Pancreas (tissue), 10 donors: Measurements from ENCODE around the gene PLA2G2E. TPM values are rescaled to one million over a fixed set of nuclear protein-coding genes. Genes with fewer than 3 reads are reported as not detected.

Experiments
- ATAC-seq, 4 donors: fragments of 200-7000 bp; cut with Tn5 transposase; one replicate each; pipeline versions ENCODE4 v1.8.0 to v1.9.1; 2020; ENCODE audit warnings: mild to moderate bottlenecking in 4 of 4, moderate library complexity in 4 of 4
- DNase-seq, 6 donors: peaks; one replicate each; pipeline ENCODE4 v3.0.0-alpha.2; 2020
- FAIRE-seq: peaks from 2 replicates; lab custom pipeline; 2012; peaks lifted over from hg19 to GRCh38; lab: Jason Lieb, UNC
- H3K27ac ChIP-seq, 4 donors: fragments of 200-600 bp; sonication (generic); 1 replicate in 3 of 4; 2 replicates in 1 of 4; pipeline versions ENCODE4 v1.5.0 to v1.8.0; 2020
- H3K27me3 ChIP-seq, 4 donors: fragments of 200-600 bp; one replicate each; pipeline ENCODE4 v1.8.0; 2021
- H3K36me3 ChIP-seq, 3 donors: fragments of 200-600 bp; sonication (generic) in 1 of 3; one replicate each; pipeline versions ENCODE4 v1.5.0 to v1.8.0; 2020 to 2021
- H3K4me1 ChIP-seq, 3 donors: fragments of 200-600 bp; one replicate each; pipeline ENCODE4 v1.8.0; 2021
- H3K4me3 ChIP-seq, 4 donors: fragments of 200-600 bp; sonication (generic) in 2 of 4; one replicate each; pipeline versions ENCODE4 v1.5.0 to v1.8.0; 2020 to 2021
- H3K9me3 ChIP-seq, 4 donors: fragments of 200-600 bp; one replicate each; pipeline ENCODE4 v1.8.0; 2021
- CTCF ChIP-seq, 4 donors: fragments of 200-600 bp; sonication (generic) in 3 of 4; IDR thresholded peaks; one replicate each; pipeline versions ENCODE4 v1.5.0 to v1.8.0; 2021; ENCODE audit warnings: antibody characterized with exemption in 4 of 4
- WGBS, 2 donors: extraction: QIAGEN DNeasy Blood & Tissue Kit; methylation state at CpG; one replicate each; pipeline ENCODE4 v1.1.7; 2013; 5-methylcytosine and 5-hydroxymethylcytosine counted together
- intact Hi-C, 3 donors: fragments of 100-400 bp; cut with DNase I; formaldehyde crosslinking; loops; one replicate each; pipeline versions ENCODE4 v1.11.1 to v1.14.2; 2022
- polyA plus RNA-seq, 2 donors: library from polyadenylated mRNA; stranded (reverse); fragments of 200-250 nt; gene quantifications; one replicate each; pipeline ENCODE4 v1.2.3, GENCODE V29; 2013
- total RNA-seq, 6 donors: library from RNA; stranded (reverse); fragmentation: NEBNext Ultra II Directional in 4 of 6; extraction: Animal tissue kit (Norgen Biotek cat#: 25700) in 4 of 6; gene quantifications; one replicate each; pipeline versions ENCODE4 v1.2.1 to v1.2.4, GENCODE V29; 2021 to 2023
- donor health status: healthy with polysubstance abuse.
- donor health status: DM: no; HTN: no; CAD: no; lungs with moderate emphysema.
- donor health status: DM: no; HTN: no; CAD: no.
- donor health status: control.
- donor health status: control.
- donor health status: Bipolar disorder and iron deficiency.
- donor health status: DM: yes; HTN: yes; CAD: no.
- donor health status: DM: no; HTN: no; CAD: no.
- donor health status: DM: no; HTN: no; CAD: no.
- donor health status: DM: yes; HTN: yes; CAD: no.

PLA2G2E gene
- total and polyA plus RNA-seq, 8 donors = not detected

- DNase-seq (no peak), FAIRE-seq (no peak), ATAC-seq (no peak)
- no peak overlapping the region for H3K4me3 ChIP-seq
- intact Hi-C loops = no loop called here
- H3K4me1 ChIP-seq = no peaks in the 10 kb centered on the region
- no peak overlapping the region for H3K27ac ChIP-seq
- no peaks in the 10 kb centered on the region for H3K27me3 ChIP-seq
- peaks cover 0 to 60% (median 14%) of the 10 kb centered on the region in 3 donors for H3K36me3 ChIP-seq
- H3K9me3 ChIP-seq = no peaks in the 10 kb centered on the region
- WGBS, 2 donors = 94 to 96% methylated on average over 13 of the region's 13 CpGs
- TF ChIP-seq CTCF (IDR thresholded peaks at IDR 0.05) = no peak
Measured at GRCh38 chr1:19907456-19907855, 16.0 kb downstream of the PLA2G2E start.

GRCh38 chr1:19903621-19904020, 19.8 kb downstream of the PLA2G2E start:
- no peak for FAIRE-seq
- Histone ChIP-seq H3K4me1 (no peaks in the 10 kb centered on the region), H3K27me3 (no peaks in the 10 kb centered on the region), H3K36me3 (peaks cover 0 to 43% (median 14%) of the 10 kb centered on the region in 3 donors), H3K4me3 (no peak overlapping the region), H3K9me3 (no peaks in the 10 kb centered on the region), H3K27ac (no peak overlapping the region)
- no peak for ATAC-seq
- no peak for TF ChIP-seq CTCF (IDR thresholded peaks at IDR 0.05)
- intact Hi-C loops = no loop called here
- no peak for DNase-seq
- WGBS, 2 donors = 89 to 90% methylated on average over 7 of the region's 7 CpGs

- TF ChIP-seq CTCF (IDR thresholded peaks at IDR 0.05) = no peak
- ATAC-seq (no peak), FAIRE-seq (no peak), DNase-seq (no peak)
- Histone ChIP-seq H3K27me3 (no peaks in the 10 kb centered on the region), H3K4me3 (no peak overlapping the region), H3K36me3 (peaks cover 0 to 30% (median 5%) of the 10 kb centered on the region in 3 donors), H3K4me1 (no peaks in the 10 kb centered on the region), H3K9me3 (no peaks in the 10 kb centered on the region), H3K27ac (no peak overlapping the region)
- intact Hi-C loops = no loop called here
- 94 to 96% methylated on average over 1 of the region's 1 CpG for WGBS, 2 donors
Measured at GRCh38 chr1:19901653-19902052, 21.8 kb downstream of the PLA2G2E start.

GRCh38 chr1:19894218-19894617, 29.2 kb downstream of the PLA2G2E start:
- WGBS, 2 donors = 41 to 48% methylated on average over 5 of the region's 5 CpGs
- peaks cover 0 to 13% (median 0%) of the 10 kb centered on the region in 3 donors for H3K36me3 ChIP-seq
- intact Hi-C loops = no loop called here
- peaks cover 0 to 13% (median 7%) of the 10 kb centered on the region in 3 donors for H3K4me1 ChIP-seq
- TF ChIP-seq CTCF (IDR thresholded peaks at IDR 0.05) = no peak
- H3K27ac ChIP-seq = peak overlapping the region in 2 of 4 donors; percentile 14 to 19
- DNase-seq (no peak), ATAC-seq (peak in 3 of 4 donors; percentile 37 to 59 (median 38)), FAIRE-seq (no peak)
- H3K4me3 ChIP-seq = no peak overlapping the region
- H3K27me3 ChIP-seq = no peaks in the 10 kb centered on the region
- no peaks in the 10 kb centered on the region for H3K9me3 ChIP-seq

- H3K36me3 ChIP-seq = peaks cover 0 to 8% (median 0%) of the 10 kb centered on the region in 3 donors
- no peaks in the 10 kb centered on the region for H3K9me3 ChIP-seq
- WGBS, 2 donors = 16 to 19% methylated on average over 3 of the region's 3 CpGs
- FAIRE-seq (no peak), DNase-seq (peak in 1 of 6 donors; percentile 50), ATAC-seq (peak; percentile 28 to 82 (median 52))
- peaks cover 0 to 13% (median 10%) of the 10 kb centered on the region in 3 donors for H3K4me1 ChIP-seq
- H3K27me3 ChIP-seq = no peaks in the 10 kb centered on the region
- no peak overlapping the region for H3K4me3 ChIP-seq
- H3K27ac ChIP-seq = peak overlapping the region in 3 of 4 donors; percentile 5 to 19 (median 14)
- TF ChIP-seq CTCF (IDR thresholded peaks at IDR 0.05) = no peak
- intact Hi-C loops = no loop called here
Measured at GRCh38 chr1:19893687-19894086, 29.7 kb downstream of the PLA2G2E start.
